Measurements from ENCODE around the gene SERF2. TPM values are rescaled to one million over a fixed set of nuclear protein-coding genes. Genes with fewer than 3 reads are reported as not detected.
"Not testable (repeated sequence)": the region's sequence is repeated elsewhere in the genome, so short reads cannot be mapped to it uniquely, and the experiment has no call there.

SERF2 gene
- total RNA-seq, 3 donors from 2014 or later (not counting 1 experiment from before 2014, with no cell fraction given), result 476 to 551 (median 526) TPM

GRCh38 chr15:43821505-43821904 lies 29.4 kb downstream of the SERF2 start:
- Mint-ChIP-seq H3K4me1 (peaks cover 24 to 27% of the 10 kb centered on the region in 2 donors), H3K27me3 (ENCODE audit: low read depth in 2 of 2) (no peaks in the 10 kb centered on the region)
- WGBS (ENCODE audit: insufficient coverage), result no CpG with 5 or more reads among the region's 3 CpGs

DNA sequence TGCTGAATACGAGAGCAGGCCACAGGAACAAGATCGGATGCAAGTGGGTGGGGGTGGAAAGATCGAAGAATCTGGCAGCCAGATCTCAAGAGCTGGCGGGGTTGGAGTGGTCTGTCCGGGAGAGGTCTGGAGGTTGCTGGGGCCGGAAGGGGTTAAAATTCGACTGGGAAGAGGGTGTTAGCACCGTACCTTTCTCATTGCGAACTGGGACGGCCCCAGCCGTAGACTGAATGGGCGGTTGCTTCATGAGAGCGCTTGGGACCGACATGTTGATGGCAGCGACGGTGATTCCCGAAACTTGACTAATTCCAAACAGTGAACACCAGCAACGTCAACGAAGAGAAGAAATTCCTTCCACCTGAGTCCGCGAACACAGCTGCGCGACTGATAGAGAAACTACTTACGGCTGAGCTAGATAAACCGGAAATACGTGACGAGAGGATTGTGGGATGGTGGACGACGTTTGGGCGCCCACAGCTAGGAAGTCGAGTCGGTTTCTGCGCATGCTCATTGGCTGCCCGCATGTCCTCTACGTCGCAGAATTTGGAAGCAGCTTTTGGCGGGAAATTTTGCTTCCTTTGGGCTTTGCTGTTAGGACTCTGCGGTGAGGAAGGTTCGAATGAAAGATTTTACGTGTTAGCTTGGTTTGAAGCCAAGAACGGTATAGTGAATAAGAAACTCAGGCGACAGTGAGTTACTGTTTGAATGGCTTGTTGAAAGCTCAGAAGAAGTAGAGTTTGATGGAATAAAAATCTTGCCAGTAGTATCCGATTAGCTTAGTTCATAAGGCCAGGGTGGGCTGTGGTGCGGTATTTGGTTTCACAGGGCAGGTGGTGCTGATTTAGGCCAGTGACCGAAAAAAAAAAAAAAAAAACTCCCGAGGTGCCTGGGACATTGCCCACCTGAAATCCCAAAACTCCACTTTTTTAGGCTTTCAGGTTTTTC lies 32.5 kb downstream of the SERF2 start, which contains the start of gene MFAP1:
Gene MFAP1 (minus strand): TSS at position 389 of the 945 bp plus-strand sequence. CDS start 121 bp downstream, at position 268.
- peaks cover 3% of the 10 kb centered on the region for H3K36me3 ChIP-seq (ENCODE audit: control insufficient read depth, insufficient read depth, low read length)
- no peak for TF ChIP-seq CTCF (IDR thresholded peaks at IDR 0.05)
- peak within 1 kb of the TSS; percentile 99 for H3K4me3 Mint-ChIP-seq
- H3K27me3 Mint-ChIP-seq (ENCODE audit: low read depth in 2 of 2), result no peaks in the 10 kb centered on the region
- H3K27ac Mint-ChIP-seq, result peak within 1 kb of the TSS; percentile 99
- intact Hi-C loops (cut with micrococcal nuclease), result loop anchor here (1.0 kb wide), 2 partner anchors 24 to 32 kb away; partner anchors contain the start of genes HYPK, SERF2 and SERINC4
- DNase-seq (peak; percentile 80 to 99), ATAC-seq (peak; percentile 87 to 92 (median 90))
- peaks cover 44 to 50% of the 10 kb centered on the region in 2 donors for H3K4me1 Mint-ChIP-seq
- H3K4me1 ChIP-seq (ENCODE audit: control insufficient read depth, insufficient read depth, low read length), result peaks cover 34% of the 10 kb centered on the region
- no peaks in the 10 kb centered on the region for H3K27me3 ChIP-seq (ENCODE audit: control insufficient read depth, insufficient read depth, low read length)
- peak within 1 kb of the TSS; percentile 99 for H3K4me3 ChIP-seq (ENCODE audit: low read length)
- peak within 1 kb of the TSS; percentile 97 for H3K27ac ChIP-seq (ENCODE audit: low read length)
- H3K36me3 Mint-ChIP-seq, result no peaks in the 10 kb centered on the region
- no peaks in the 10 kb centered on the region for H3K9me3 Mint-ChIP-seq
- 6% methylated on average over 45 of the region's 46 CpGs for WGBS (ENCODE audit: insufficient coverage)
- H3K9me3 ChIP-seq (ENCODE audit: control insufficient read depth, insufficient read depth, low read length), result no peaks in the 10 kb centered on the region

More at GRCh38 chr15:43821505-43821904, 29.4 kb downstream of the SERF2 start:
- intact Hi-C loops (cut with micrococcal nuclease), result no loop called here
- no peaks in the 10 kb centered on the region for H3K36me3 Mint-ChIP-seq
- Histone ChIP-seq H3K27ac (ENCODE audit: low read length) (no peak overlapping the region), H3K4me1 (ENCODE audit: control insufficient read depth, insufficient read depth, low read length) (peaks cover 23% of the 10 kb centered on the region), H3K4me3 (ENCODE audit: low read length) (no peak overlapping the region), H3K27me3 (ENCODE audit: control insufficient read depth, insufficient read depth, low read length) (no peaks in the 10 kb centered on the region), H3K9me3 (ENCODE audit: control insufficient read depth, insufficient read depth, low read length) (no peaks in the 10 kb centered on the region), H3K36me3 (ENCODE audit: control insufficient read depth, insufficient read depth, low read length) (peaks cover 17% of the 10 kb centered on the region)
- ATAC-seq, result no peak
- peak overlapping the region; percentile 65 to 76 for H3K27ac Mint-ChIP-seq
- no peaks in the 10 kb centered on the region for H3K9me3 Mint-ChIP-seq
- peak overlapping the region; percentile 51 for H3K4me3 Mint-ChIP-seq
- TF ChIP-seq CTCF (IDR thresholded peaks at IDR 0.05), result no peak
- no peak for DNase-seq

GRCh38 chr15:43825305-43825704 lies 33.2 kb downstream of the SERF2 start:
- H3K9me3 ChIP-seq (ENCODE audit: control insufficient read depth, insufficient read depth, low read length); H3K9me3 Mint-ChIP-seq; H3K36me3 Mint-ChIP-seq; H3K27ac ChIP-seq (ENCODE audit: low read length); DNase-seq; ATAC-seq; H3K36me3 ChIP-seq (ENCODE audit: control insufficient read depth, insufficient read depth, low read length); intact Hi-C loops (cut with micrococcal nuclease); H3K4me3 ChIP-seq (ENCODE audit: low read length); H3K27me3 ChIP-seq (ENCODE audit: control insufficient read depth, insufficient read depth, low read length); H3K27me3 Mint-ChIP-seq (ENCODE audit: low read depth in 2 of 2): not testable (repeated sequence)
- 98% methylated on average over 11 of the region's 11 CpGs for WGBS (ENCODE audit: insufficient coverage)
- H3K4me3 Mint-ChIP-seq, result peak overlapping the region; percentile 90
- peaks cover 34% of the 10 kb centered on the region for H3K4me1 ChIP-seq (ENCODE audit: control insufficient read depth, insufficient read depth, low read length)
- H3K27ac Mint-ChIP-seq, result peak overlapping the region; percentile 86 to 99
- H3K4me1 Mint-ChIP-seq, result peaks cover 41 to 46% of the 10 kb centered on the region in 2 donors

GRCh38 chr15:43826029-43826507 lies 33.9 kb downstream of the SERF2 start:
- peaks cover 34% of the 10 kb centered on the region for H3K4me1 ChIP-seq (ENCODE audit: control insufficient read depth, insufficient read depth, low read length)

More at GRCh38 chr15:43826029-43826507, 33.9 kb downstream of the SERF2 start:
- no peaks in the 10 kb centered on the region for H3K27me3 ChIP-seq (ENCODE audit: control insufficient read depth, insufficient read depth, low read length)
- H3K4me3 Mint-ChIP-seq, result peak overlapping the region; percentile 90
- H3K36me3 ChIP-seq (ENCODE audit: control insufficient read depth, insufficient read depth, low read length), result peaks cover 3% of the 10 kb centered on the region
- DNase-seq (no peak), ATAC-seq (no peak)
- H3K27ac Mint-ChIP-seq, result peak overlapping the region; percentile 86 to 99
- no peak overlapping the region for H3K4me3 ChIP-seq (ENCODE audit: low read length)
- peaks cover 39 to 45% of the 10 kb centered on the region in 2 donors for H3K4me1 Mint-ChIP-seq
- H3K36me3 Mint-ChIP-seq, result no peaks in the 10 kb centered on the region
- peak overlapping the region; percentile 85 for H3K27ac ChIP-seq (ENCODE audit: low read length)
- WGBS (ENCODE audit: insufficient coverage), result 96% methylated on average over 11 of the region's 11 CpGs
- intact Hi-C loops (cut with micrococcal nuclease), result no loop called here
- no peaks in the 10 kb centered on the region for H3K27me3 Mint-ChIP-seq (ENCODE audit: low read depth in 2 of 2)
- H3K9me3 Mint-ChIP-seq, result no peaks in the 10 kb centered on the region
- TF ChIP-seq CTCF (IDR thresholded peaks at IDR 0.05), result no peak
- H3K9me3 ChIP-seq (ENCODE audit: control insufficient read depth, insufficient read depth, low read length), result no peaks in the 10 kb centered on the region
